KBM-7 (cell line): Measurements from ENCODE around the gene TOR3A.
A peak's percentile ranks its signal among the peaks of the same experiment; 100 is the strongest.
"Not testable (repeated sequence)": the region's sequence is repeated elsewhere in the genome, so short reads cannot be mapped to it uniquely, and the experiment has no call there.

ENCODE experiments used
- DNase-seq: peaks from one replicate; pipeline ENCODE4 v3.0.0-alpha.2; 2015
- in situ Hi-C: fragments of 300-500 bp; cut with MboI; formaldehyde crosslinking; loops from 2 replicates; pipeline ENCODE4 v1.14.3; 2020; ENCODE audit warnings: low sequenced_read_pairs, low pct_unique_long_range_greater_than_20kb, mixed read lengths

Gene TOR3A

GRCh38 chr1:179135168-179135567 lies 53.3 kb downstream of the TOR3A start:
- DNase-seq, in situ Hi-C loops: not testable (repeated sequence)

DNA sequence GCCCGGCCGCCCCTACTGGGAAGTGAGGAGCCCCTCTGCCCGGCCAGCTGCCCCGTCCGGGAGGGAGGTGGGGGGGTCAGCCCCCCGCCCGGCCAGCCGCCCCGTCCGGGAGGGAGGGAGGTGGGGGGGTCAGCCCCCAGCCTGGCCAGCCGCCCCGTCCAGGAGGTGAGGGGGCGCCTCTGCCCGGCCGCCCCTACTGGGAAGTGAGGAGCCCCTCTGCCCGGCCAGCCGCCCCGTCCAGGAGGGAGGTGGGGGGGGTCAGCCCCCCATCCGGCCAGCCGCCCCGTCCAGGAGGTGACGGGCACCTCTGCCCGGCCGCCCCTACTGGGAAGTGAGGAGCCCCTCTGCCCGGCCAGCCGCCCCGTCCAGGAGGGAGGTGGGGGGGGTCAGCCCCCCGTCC lies 53.8 kb downstream of the TOR3A start:
- DNase-seq, in situ Hi-C loops: not testable (repeated sequence)

- no peak for DNase-seq
- in situ Hi-C loops: no loop called here
Observed at GRCh38 chr1:179137617-179138255, 55.9 kb downstream of the TOR3A start.

- DNase-seq, in situ Hi-C loops: not testable (repeated sequence)
Observed at GRCh38 chr1:179138755-179139154, 56.9 kb downstream of the TOR3A start.

GRCh38 chr1:179141592-179142251 lies 59.9 kb downstream of the TOR3A start:
- DNase-seq: peak; percentile 33
- in situ Hi-C loops: no loop called here

DNA sequence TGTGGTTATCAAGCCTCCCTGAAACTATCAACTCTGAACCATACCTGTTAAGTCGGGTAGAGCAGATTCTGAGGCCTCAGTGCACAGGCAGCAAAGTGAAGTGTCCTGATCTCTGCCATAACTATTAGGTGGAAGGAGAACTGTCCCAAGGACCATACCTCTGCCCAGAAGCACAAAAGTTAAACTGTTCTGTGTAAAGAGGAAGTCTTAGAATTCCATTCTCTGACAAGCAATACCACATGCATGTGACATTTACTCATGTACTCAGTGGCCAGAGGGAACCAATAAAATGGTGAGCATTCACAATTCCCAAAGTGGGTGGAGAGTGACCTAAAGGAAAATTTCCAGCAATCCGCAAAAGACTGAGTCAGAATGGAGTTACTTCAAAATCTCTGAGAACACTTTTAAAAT lies 61.0 kb downstream of the TOR3A start:
- DNase-seq: peak; percentile 54

GRCh38 chr1:179143322-179143721 lies 61.5 kb downstream of the TOR3A start:
- no peak for DNase-seq
- in situ Hi-C loops: no loop called here

More for the DNA sequence above, 61.0 kb downstream of the TOR3A start:
- in situ Hi-C loops: no loop called here

DNA sequence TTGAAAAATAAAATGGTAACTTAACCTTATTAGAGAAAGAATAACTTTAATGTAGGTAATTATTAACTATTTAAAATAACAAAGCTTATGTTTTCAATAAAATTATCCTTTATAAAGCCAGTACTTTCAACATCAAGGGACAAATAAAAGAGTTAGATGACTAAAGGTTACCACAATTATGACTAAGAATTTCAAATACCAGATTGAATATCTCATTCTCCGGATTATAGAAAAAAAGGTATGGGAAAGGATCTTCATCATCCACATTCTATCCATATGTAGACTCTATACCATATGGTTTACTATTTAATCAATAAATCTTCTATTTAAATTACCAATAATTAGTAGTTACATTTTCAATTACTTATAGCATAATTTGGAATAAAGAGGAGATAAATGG lies 62.8 kb downstream of the TOR3A start:
- DNase-seq: no peak
- in situ Hi-C loops: no loop called here

GRCh38 chr1:179145521-179145920 lies 63.7 kb downstream of the TOR3A start:
- no peak for DNase-seq
- in situ Hi-C loops: no loop called here
